Muscle layer of colon (tissue), 2 donors: ENCODE results near the gene ADAMTS16.

Source experiments
- H3K27ac ChIP-seq: one replicate; pipeline ENCODE4 v1.7.0; 2013; ENCODE audit warnings: low read depth, mild to moderate bottlenecking, low read length, moderate library complexity
- H3K27me3 ChIP-seq, 2 donors: one replicate each; pipeline ENCODE4 v1.7.0; 2013; ENCODE audit warnings: low read length in 2 of 2, mild to moderate bottlenecking in 2 of 2; ENCODE audit not compliant: insufficient read depth in 2 of 2, control insufficient read depth in 1 of 2
- H3K36me3 ChIP-seq: one replicate; pipeline ENCODE4 v1.7.0; 2013; ENCODE audit warnings: mild to moderate bottlenecking, low read length; ENCODE audit not compliant: insufficient read depth
- H3K4me1 ChIP-seq: one replicate; pipeline ENCODE4 v1.7.0; 2013; ENCODE audit warnings: mild to moderate bottlenecking, low read length; ENCODE audit not compliant: insufficient read depth
- H3K4me3 ChIP-seq, 2 donors: one replicate each; pipeline ENCODE4 v1.7.0; 2013; ENCODE audit warnings: low read length in 2 of 2, low read depth in 1 of 2, mild to moderate bottlenecking in 1 of 2, moderate library complexity in 1 of 2
- H3K9ac ChIP-seq: one replicate; pipeline ENCODE4 v1.7.0; 2013; ENCODE audit warnings: low read length
- H3K9me3 ChIP-seq: one replicate; pipeline ENCODE4 v1.7.0; 2013; ENCODE audit warnings: mild to moderate bottlenecking, low read length
- donor health status: abdominal sarcoma.
- donor health status: Adenocarcinoma of cecum.

ADAMTS16 gene

GRCh38 chr5:5169466-5169865, 29.3 kb downstream of the ADAMTS16 start:
- no peaks in the 10 kb centered on the region for H3K36me3 ChIP-seq
- no peaks in the 10 kb centered on the region for H3K27me3 ChIP-seq
- H3K9ac ChIP-seq: no peak overlapping the region
- H3K4me3 ChIP-seq: no peak overlapping the region
- no peaks in the 10 kb centered on the region for H3K4me1 ChIP-seq
- H3K9me3 ChIP-seq: no peaks in the 10 kb centered on the region
- H3K27ac ChIP-seq: no peak overlapping the region

- H3K36me3 ChIP-seq: no peaks in the 10 kb centered on the region
- H3K27me3 ChIP-seq: no peaks in the 10 kb centered on the region
- no peak overlapping the region for H3K4me3 ChIP-seq
- H3K27ac ChIP-seq: no peak overlapping the region
- H3K9me3 ChIP-seq: no peaks in the 10 kb centered on the region
- no peak overlapping the region for H3K9ac ChIP-seq
- H3K4me1 ChIP-seq: no peaks in the 10 kb centered on the region
Observed at GRCh38 chr5:5178136-5178535, 38.0 kb downstream of the ADAMTS16 start.

- H3K9me3 ChIP-seq: no peaks in the 10 kb centered on the region
- H3K27me3 ChIP-seq: no peaks in the 10 kb centered on the region
- no peak overlapping the region for H3K9ac ChIP-seq
- no peak overlapping the region for H3K4me3 ChIP-seq
- no peaks in the 10 kb centered on the region for H3K36me3 ChIP-seq
- no peak overlapping the region for H3K27ac ChIP-seq
- no peaks in the 10 kb centered on the region for H3K4me1 ChIP-seq
Observed at GRCh38 chr5:5178580-5178979, 38.5 kb downstream of the ADAMTS16 start.

GRCh38 chr5:5179079-5179478, 38.9 kb downstream of the ADAMTS16 start:
- no peaks in the 10 kb centered on the region for H3K4me1 ChIP-seq
- no peak overlapping the region for H3K27ac ChIP-seq
- H3K9me3 ChIP-seq: no peaks in the 10 kb centered on the region
- no peak overlapping the region for H3K4me3 ChIP-seq
- H3K27me3 ChIP-seq: no peaks in the 10 kb centered on the region
- no peaks in the 10 kb centered on the region for H3K36me3 ChIP-seq
- H3K9ac ChIP-seq: no peak overlapping the region

- no peaks in the 10 kb centered on the region for H3K36me3 ChIP-seq
- no peak overlapping the region for H3K9ac ChIP-seq
- no peak overlapping the region for H3K4me3 ChIP-seq
- H3K9me3 ChIP-seq: no peaks in the 10 kb centered on the region
- H3K27me3 ChIP-seq: no peaks in the 10 kb centered on the region
- H3K27ac ChIP-seq: no peak overlapping the region
- H3K4me1 ChIP-seq: no peaks in the 10 kb centered on the region
Observed at GRCh38 chr5:5179597-5179996, 39.5 kb downstream of the ADAMTS16 start.

GRCh38 chr5:5181650-5182324, 41.7 kb downstream of the ADAMTS16 start:
- Histone ChIP-seq H3K27me3 (no peaks in the 10 kb centered on the region), H3K27ac (no peak overlapping the region), H3K4me3 (no peak overlapping the region), H3K9ac (no peak overlapping the region), H3K4me1 (no peaks in the 10 kb centered on the region), H3K9me3 (no peaks in the 10 kb centered on the region), H3K36me3 (no peaks in the 10 kb centered on the region)

GRCh38 chr5:5182508-5183188, 42.5 kb downstream of the ADAMTS16 start:
- H3K27me3 ChIP-seq: no peaks in the 10 kb centered on the region
- no peak overlapping the region for H3K9ac ChIP-seq
- H3K27ac ChIP-seq: no peak overlapping the region
- H3K9me3 ChIP-seq: no peaks in the 10 kb centered on the region
- no peak overlapping the region for H3K4me3 ChIP-seq
- no peaks in the 10 kb centered on the region for H3K4me1 ChIP-seq
- no peaks in the 10 kb centered on the region for H3K36me3 ChIP-seq

- no peaks in the 10 kb centered on the region for H3K4me1 ChIP-seq
- no peaks in the 10 kb centered on the region for H3K9me3 ChIP-seq
- H3K27ac ChIP-seq: no peak overlapping the region
- H3K27me3 ChIP-seq: no peaks in the 10 kb centered on the region
- H3K4me3 ChIP-seq: no peak overlapping the region
- no peaks in the 10 kb centered on the region for H3K36me3 ChIP-seq
- H3K9ac ChIP-seq: no peak overlapping the region
Observed at GRCh38 chr5:5183189-5183699, 43.1 kb downstream of the ADAMTS16 start.

GRCh38 chr5:5183933-5184332, 43.8 kb downstream of the ADAMTS16 start:
- Histone ChIP-seq H3K9ac (no peak overlapping the region), H3K27me3 (no peaks in the 10 kb centered on the region), H3K27ac (no peak overlapping the region), H3K9me3 (no peaks in the 10 kb centered on the region), H3K36me3 (no peaks in the 10 kb centered on the region), H3K4me3 (no peak overlapping the region), H3K4me1 (no peaks in the 10 kb centered on the region)

- Histone ChIP-seq H3K27ac (no peak overlapping the region), H3K9ac (no peak overlapping the region), H3K9me3 (no peaks in the 10 kb centered on the region), H3K27me3 (no peaks in the 10 kb centered on the region), H3K36me3 (no peaks in the 10 kb centered on the region), H3K4me1 (no peaks in the 10 kb centered on the region), H3K4me3 (no peak overlapping the region)
Observed at GRCh38 chr5:5188376-5189050, 48.4 kb downstream of the ADAMTS16 start.

GRCh38 chr5:5189051-5189430, 48.9 kb downstream of the ADAMTS16 start:
- H3K9me3 ChIP-seq: no peaks in the 10 kb centered on the region
- H3K36me3 ChIP-seq: no peaks in the 10 kb centered on the region
- no peak overlapping the region for H3K27ac ChIP-seq
- H3K27me3 ChIP-seq: no peaks in the 10 kb centered on the region
- H3K4me1 ChIP-seq: no peaks in the 10 kb centered on the region
- H3K4me3 ChIP-seq: no peak overlapping the region
- H3K9ac ChIP-seq: no peak overlapping the region
